GM21367 (cell line): ENCODE results near the gene LIM2.
A peak's percentile ranks its signal among the peaks of the same experiment; 100 is the strongest.

Source experiments
- ATAC-seq: cut with Tn5 transposase; IDR thresholded peaks from one replicate; pipeline ENCODE4 v1.9.1; 2021; ENCODE audit not compliant: unreplicated experiment

LIM2 gene

GRCh38 chr19:51341066-51341465 is 46.7 kb downstream of the LIM2 start:
- ATAC-seq = no peak

GRCh38 chr19:51339687-51340656 is 47.8 kb downstream of the LIM2 start:
- peak; percentile 38 for ATAC-seq

- ATAC-seq = no peak
Observed at GRCh38 chr19:51339313-51339686, 48.5 kb downstream of the LIM2 start.

GRCh38 chr19:51338563-51339312 is 49.0 kb downstream of the LIM2 start:
- peak; percentile 58 for ATAC-seq

GRCh38 chr19:51337861-51338562 is 49.8 kb downstream of the LIM2 start:
- no peak for ATAC-seq

- ATAC-seq = no peak
Observed at GRCh38 chr19:51337141-51337860, 50.5 kb downstream of the LIM2 start.

- ATAC-seq = no peak
Observed at GRCh38 chr19:51333836-51334460, 53.8 kb downstream of the LIM2 start.

GRCh38 chr19:51331716-51332115 is 56.1 kb downstream of the LIM2 start:
- ATAC-seq = no peak

GRCh38 chr19:51331193-51331592 is 56.6 kb downstream of the LIM2 start:
- no peak for ATAC-seq

- no peak for ATAC-seq
Observed at GRCh38 chr19:51330366-51330765, 57.4 kb downstream of the LIM2 start.
